Smooth muscle cell (in vitro differentiated cells): ENCODE data around the gene SAAL1. TPM values are rescaled to one million over a fixed set of nuclear protein-coding genes. Genes with fewer than 3 reads are reported as not detected.

Source experiments
- DNase-seq: peaks from one replicate; lab custom pipeline; 2025; ENCODE audit not compliant: unreplicated experiment; lab: John Stamatoyannopoulos, UW
- H2AFZ ChIP-seq: fragments of 200-600 bp; sonication (generic); 2 replicates; pipeline ENCODE4 v1.6.0; 2016; ENCODE audit warnings: antibody characterized with exemption, low read depth, mild to moderate bottlenecking
- H3F3A ChIP-seq: fragments of 200-600 bp; sonication (generic); 2 replicates; pipeline ENCODE4 v1.6.0; 2017; ENCODE audit warnings: antibody characterized with exemption, low read depth
- H3K27ac ChIP-seq: fragments of 200-600 bp; sonication (generic); 2 replicates; pipeline ENCODE4 v1.5.1; 2016; ENCODE audit warnings: low read depth, mild to moderate bottlenecking
- H3K27me3 ChIP-seq: fragments of 200-600 bp; sonication (generic); 2 replicates; pipeline ENCODE4 v1.6.1; 2016; ENCODE audit warnings: low read depth, mild to moderate bottlenecking
- H3K36me3 ChIP-seq: fragments of 200-600 bp; sonication (generic); 2 replicates; pipeline ENCODE4 v1.5.1; 2016; ENCODE audit warnings: low read depth
- H3K4me1 ChIP-seq: fragments of 200-600 bp; sonication (generic); 2 replicates; pipeline ENCODE4 v1.5.1; 2016; ENCODE audit warnings: low read depth
- H3K4me2 ChIP-seq: fragments of 200-600 bp; sonication (generic); 2 replicates; pipeline ENCODE4 v1.6.0; 2016; ENCODE audit warnings: mild to moderate bottlenecking
- H3K4me3 ChIP-seq: fragments of 200-600 bp; sonication (generic); 2 replicates; pipeline ENCODE4 v1.5.1; 2016; ENCODE audit warnings: mild to moderate bottlenecking
- H3K79me2 ChIP-seq: fragments of 200-600 bp; sonication (generic); 2 replicates; pipeline ENCODE4 v1.6.0; 2016; ENCODE audit warnings: low read depth, mild to moderate bottlenecking
- H3K9ac ChIP-seq: fragments of 200-600 bp; sonication (generic); 2 replicates; pipeline ENCODE4 v1.6.0; 2016; ENCODE audit warnings: low read depth
- H3K9me3 ChIP-seq: fragments of 200-600 bp; sonication (generic); replicated peaks from 2 replicates; pipeline ENCODE4 v1.5.1; 2016; ENCODE audit warnings: low read depth
- H4K20me1 ChIP-seq: fragments of 200-600 bp; sonication (generic); 2 replicates; pipeline ENCODE4 v1.6.0; 2016; ENCODE audit warnings: low read depth
- WGBS: methylation state at CpG from one replicate; pipeline ENCODE4 v1.1.7; 2016; ENCODE audit warnings: low lambda C conversion rate; 5-methylcytosine and 5-hydroxymethylcytosine counted together
- polyA plus RNA-seq: library from polyadenylated mRNA; unstranded; fragments of >200 nt; fragmentation: Nextera tagmentation; extraction: Ambion mirVana; gene quantifications from 2 replicates; pipeline ENCODE4 v1.2.1, GENCODE V29; 2016
- total RNA-seq: library from RNA; depleted of rRNA; stranded (reverse); fragments of >200 nt; gene quantifications from 2 replicates; pipeline ENCODE4 v1.2.3, GENCODE V29; 2014
- TF ChIP-seq, protein P1 (sequence below): fragments of 200-600 bp; sonication (generic); IDR thresholded peaks from 2 replicates; pipeline ENCODE4 v1.5.1; 2017; ENCODE audit warnings: borderline replicate concordance, mild to moderate bottlenecking, antibody characterized with exemption; ENCODE audit not compliant: insufficient read depth, poor library complexity, severe bottlenecking

SAAL1 gene
- total and polyA plus RNA-seq, 2 experiments from 2014 or later = 19.9 to 20.0 TPM

DNA sequence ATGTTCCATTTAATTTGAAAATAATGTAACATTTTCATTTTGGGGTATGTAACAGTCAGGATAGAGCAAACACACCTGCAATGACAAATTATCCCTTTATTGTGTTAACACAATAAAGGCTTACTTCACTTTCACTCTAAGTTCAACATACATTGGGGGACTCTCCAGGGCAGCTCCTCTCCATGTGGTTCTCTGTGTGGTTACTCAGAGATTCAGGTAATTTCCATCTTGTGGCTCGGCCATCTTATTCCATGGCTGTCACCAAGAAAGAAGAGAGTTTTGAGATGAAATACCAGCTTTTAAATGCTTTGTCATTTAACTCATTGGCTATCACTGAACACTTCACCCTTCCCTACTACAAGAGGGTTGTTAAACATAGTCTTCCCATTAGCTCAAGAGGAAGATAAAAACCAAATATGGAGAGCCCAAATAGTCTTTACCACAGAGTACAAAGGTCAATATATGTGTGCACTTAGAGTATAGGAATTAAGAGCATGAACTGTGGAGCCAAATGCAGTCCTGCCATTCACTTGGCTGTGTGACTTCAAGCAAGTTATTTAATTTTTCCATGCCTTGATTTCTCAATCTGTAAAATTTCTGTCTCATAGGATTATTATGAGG, 49.2 kb downstream of the SAAL1 start:
- Histone ChIP-seq H4K20me1 (no peaks in the 10 kb centered on the region), H3K4me1 (no peaks in the 10 kb centered on the region), H2AFZ (no peak overlapping the region), H3K9me3 (no peaks in the 10 kb centered on the region), H3K4me2 (no peak overlapping the region), H3K79me2 (no peaks in the 10 kb centered on the region), H3K9ac (no peak overlapping the region), H3F3A (no peaks in the 10 kb centered on the region), H3K36me3 (no peaks in the 10 kb centered on the region), H3K4me3 (no peak overlapping the region), H3K27ac (no peak overlapping the region), H3K27me3 (peaks cover 5% of the 10 kb centered on the region)
- no peak for DNase-seq
- 97% methylated on average over 1 of the region's 1 CpG for WGBS
- TF ChIP-seq, protein P1, sequence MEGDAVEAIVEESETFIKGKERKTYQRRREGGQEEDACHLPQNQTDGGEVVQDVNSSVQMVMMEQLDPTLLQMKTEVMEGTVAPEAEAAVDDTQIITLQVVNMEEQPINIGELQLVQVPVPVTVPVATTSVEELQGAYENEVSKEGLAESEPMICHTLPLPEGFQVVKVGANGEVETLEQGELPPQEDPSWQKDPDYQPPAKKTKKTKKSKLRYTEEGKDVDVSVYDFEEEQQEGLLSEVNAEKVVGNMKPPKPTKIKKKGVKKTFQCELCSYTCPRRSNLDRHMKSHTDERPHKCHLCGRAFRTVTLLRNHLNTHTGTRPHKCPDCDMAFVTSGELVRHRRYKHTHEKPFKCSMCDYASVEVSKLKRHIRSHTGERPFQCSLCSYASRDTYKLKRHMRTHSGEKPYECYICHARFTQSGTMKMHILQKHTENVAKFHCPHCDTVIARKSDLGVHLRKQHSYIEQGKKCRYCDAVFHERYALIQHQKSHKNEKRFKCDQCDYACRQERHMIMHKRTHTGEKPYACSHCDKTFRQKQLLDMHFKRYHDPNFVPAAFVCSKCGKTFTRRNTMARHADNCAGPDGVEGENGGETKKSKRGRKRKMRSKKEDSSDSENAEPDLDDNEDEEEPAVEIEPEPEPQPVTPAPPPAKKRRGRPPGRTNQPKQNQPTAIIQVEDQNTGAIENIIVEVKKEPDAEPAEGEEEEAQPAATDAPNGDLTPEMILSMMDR = no peak

DNA sequence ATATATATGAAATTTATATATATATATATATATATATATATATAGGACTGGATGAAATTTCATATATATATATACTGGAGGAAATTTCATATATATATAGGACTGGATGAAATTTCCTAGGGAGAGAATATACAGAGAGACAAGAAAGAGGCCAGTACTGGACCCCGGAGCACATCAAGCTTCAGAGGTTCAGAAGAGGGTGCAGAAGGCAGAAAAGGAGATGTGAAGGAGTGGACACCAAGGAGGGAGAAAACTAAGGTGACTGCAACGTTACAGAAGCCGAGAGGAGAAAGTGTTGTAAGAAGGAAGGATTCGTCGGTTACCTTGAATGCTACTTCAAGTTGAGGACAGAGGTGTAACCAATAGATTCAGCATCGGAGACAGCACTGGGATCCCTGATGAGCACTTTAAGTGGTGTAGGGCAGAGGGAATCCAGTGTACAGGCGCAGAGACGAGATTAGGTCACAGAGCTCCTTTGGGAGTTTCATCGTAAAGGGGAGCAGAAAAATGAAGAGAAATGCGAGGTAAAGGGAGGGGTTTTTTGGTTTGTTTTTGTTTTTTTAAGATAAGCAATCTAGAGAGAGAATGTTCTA, 51.3 kb downstream of the SAAL1 start:
- no peak overlapping the region for H2AFZ ChIP-seq
- no peak overlapping the region for H3K4me2 ChIP-seq
- no peaks in the 10 kb centered on the region for H3K36me3 ChIP-seq
- TF ChIP-seq, protein P1 = no peak
- H3F3A ChIP-seq = no peaks in the 10 kb centered on the region
- no peaks in the 10 kb centered on the region for H4K20me1 ChIP-seq
- no peak overlapping the region for H3K9ac ChIP-seq
- no peaks in the 10 kb centered on the region for H3K9me3 ChIP-seq
- peaks cover 11% of the 10 kb centered on the region for H3K27me3 ChIP-seq
- no peak overlapping the region for H3K4me3 ChIP-seq
- no peak overlapping the region for H3K27ac ChIP-seq
- WGBS = 91% methylated on average over 10 of the region's 10 CpGs
- DNase-seq = no peak
- no peaks in the 10 kb centered on the region for H3K4me1 ChIP-seq
- H3K79me2 ChIP-seq = no peaks in the 10 kb centered on the region

GRCh38 chr11:18050848-18051247, 55.0 kb downstream of the SAAL1 start:
- TF ChIP-seq, protein P1 = no peak
- Histone ChIP-seq H3K4me3 (no peak overlapping the region), H3K79me2 (no peaks in the 10 kb centered on the region), H3K4me1 (no peaks in the 10 kb centered on the region), H2AFZ (no peak overlapping the region), H3K36me3 (no peaks in the 10 kb centered on the region), H3K9me3 (no peaks in the 10 kb centered on the region), H3K9ac (no peak overlapping the region), H4K20me1 (no peaks in the 10 kb centered on the region), H3F3A (no peaks in the 10 kb centered on the region), H3K27me3 (peaks cover 39% of the 10 kb centered on the region), H3K4me2 (no peak overlapping the region), H3K27ac (no peak overlapping the region)
- no peak for DNase-seq
- 83% methylated on average over 2 of the region's 2 CpGs for WGBS
